GM12864 (cell line): ENCODE data around the gene CADM1.

ENCODE experiments used
- DNase-seq: peaks from one replicate; pipeline ENCODE4 v3.0.0-alpha.2; 2011; ENCODE audit warnings: low read depth
- H3K4me3 ChIP-seq: 2 replicates; pipeline ENCODE4 v1.5.1; 2011; ENCODE audit warnings: mild to moderate bottlenecking, low read depth, low read length, control low read depth
- TF ChIP-seq, protein P1 (sequence below): IDR thresholded peaks from 2 replicates; pipeline ENCODE4 v1.5.1; 2011; ENCODE audit warnings: low read depth, mild to moderate bottlenecking, moderate library complexity, low read length, control low read depth, inconsistent platforms; ENCODE audit errors: missing control alignments

Gene CADM1

GRCh38 chr11:115297330-115297729, 206.9 kb downstream of the CADM1 start:
- TF ChIP-seq, protein P1, sequence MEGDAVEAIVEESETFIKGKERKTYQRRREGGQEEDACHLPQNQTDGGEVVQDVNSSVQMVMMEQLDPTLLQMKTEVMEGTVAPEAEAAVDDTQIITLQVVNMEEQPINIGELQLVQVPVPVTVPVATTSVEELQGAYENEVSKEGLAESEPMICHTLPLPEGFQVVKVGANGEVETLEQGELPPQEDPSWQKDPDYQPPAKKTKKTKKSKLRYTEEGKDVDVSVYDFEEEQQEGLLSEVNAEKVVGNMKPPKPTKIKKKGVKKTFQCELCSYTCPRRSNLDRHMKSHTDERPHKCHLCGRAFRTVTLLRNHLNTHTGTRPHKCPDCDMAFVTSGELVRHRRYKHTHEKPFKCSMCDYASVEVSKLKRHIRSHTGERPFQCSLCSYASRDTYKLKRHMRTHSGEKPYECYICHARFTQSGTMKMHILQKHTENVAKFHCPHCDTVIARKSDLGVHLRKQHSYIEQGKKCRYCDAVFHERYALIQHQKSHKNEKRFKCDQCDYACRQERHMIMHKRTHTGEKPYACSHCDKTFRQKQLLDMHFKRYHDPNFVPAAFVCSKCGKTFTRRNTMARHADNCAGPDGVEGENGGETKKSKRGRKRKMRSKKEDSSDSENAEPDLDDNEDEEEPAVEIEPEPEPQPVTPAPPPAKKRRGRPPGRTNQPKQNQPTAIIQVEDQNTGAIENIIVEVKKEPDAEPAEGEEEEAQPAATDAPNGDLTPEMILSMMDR: no peak
- no peak for DNase-seq
- H3K4me3 ChIP-seq: no peak overlapping the region

DNA sequence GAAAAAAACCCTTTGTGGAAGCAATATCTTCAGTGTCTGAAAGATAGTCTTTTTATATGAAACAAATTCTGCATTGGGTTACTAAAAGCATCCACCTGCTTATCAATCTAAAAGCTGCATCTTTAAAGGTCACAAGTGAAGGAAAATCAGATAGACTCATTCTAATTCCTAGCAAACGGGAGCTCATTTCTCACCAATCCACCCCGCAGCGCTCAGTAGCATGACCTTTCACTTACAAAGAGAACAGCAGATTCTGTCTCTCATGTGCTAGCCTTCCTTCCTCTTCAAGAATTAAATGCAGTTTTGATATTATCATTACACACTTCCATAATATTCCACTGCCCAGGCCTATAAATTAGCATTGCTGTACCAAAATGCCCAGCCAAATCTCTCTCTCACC, 212.9 kb downstream of the CADM1 start:
- no peak for DNase-seq
- H3K4me3 ChIP-seq: no peak overlapping the region
- TF ChIP-seq, protein P1: no peak

GRCh38 chr11:115290893-115291292, 213.3 kb downstream of the CADM1 start:
- DNase-seq: no peak
- TF ChIP-seq, protein P1: no peak

DNA sequence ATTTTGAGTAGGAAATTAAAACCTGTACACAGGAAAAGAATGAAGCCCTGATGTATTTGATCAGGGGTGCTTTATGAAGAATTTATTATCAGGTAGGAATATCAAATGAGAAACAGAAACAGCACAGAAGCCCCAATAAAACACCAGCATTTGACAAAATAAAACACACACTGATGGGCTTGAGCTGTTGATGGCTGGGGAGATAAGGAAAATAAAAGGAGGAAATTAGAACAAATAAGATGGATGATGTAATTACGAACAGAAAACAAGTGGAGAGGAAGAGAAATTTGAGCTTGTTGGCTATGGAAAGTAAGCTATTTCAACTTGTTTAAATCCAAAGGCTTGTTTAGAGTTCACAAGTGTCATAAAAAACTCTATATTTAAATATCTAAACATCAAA, 213.7 kb downstream of the CADM1 start:
- DNase-seq: no peak
- H3K4me3 ChIP-seq: no peak overlapping the region

More at GRCh38 chr11:115290893-115291292, 213.3 kb downstream of the CADM1 start:
- no peak overlapping the region for H3K4me3 ChIP-seq

GRCh38 chr11:115287266-115287665, 216.9 kb downstream of the CADM1 start:
- H3K4me3 ChIP-seq: no peak overlapping the region
- no peak for DNase-seq
- TF ChIP-seq, protein P1: no peak

More for the DNA sequence above, 213.7 kb downstream of the CADM1 start:
- TF ChIP-seq, protein P1: no peak

GRCh38 chr11:115286614-115287013, 217.6 kb downstream of the CADM1 start:
- TF ChIP-seq, protein P1: no peak
- no peak overlapping the region for H3K4me3 ChIP-seq
- DNase-seq: no peak

DNA sequence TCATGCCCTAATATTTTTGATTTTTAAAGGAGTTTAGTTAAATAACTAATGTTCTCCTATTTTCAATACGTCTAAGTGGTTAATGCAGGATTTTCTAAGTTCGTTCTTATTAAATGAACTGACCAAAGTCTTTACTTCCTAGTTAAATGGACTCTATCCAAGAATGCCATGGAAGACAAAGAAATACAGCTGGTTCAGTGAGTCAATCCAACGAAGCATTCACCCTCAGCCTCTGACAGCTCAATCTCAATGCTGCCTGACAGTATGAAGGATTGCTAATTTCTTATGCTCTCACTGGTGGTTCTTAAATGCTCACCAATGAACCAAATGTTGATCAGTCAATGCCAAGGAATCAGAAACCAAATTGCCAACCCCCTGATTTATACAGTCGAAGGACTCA, 219.4 kb downstream of the CADM1 start:
- no peak for DNase-seq
- TF ChIP-seq, protein P1: no peak
- H3K4me3 ChIP-seq: no peak overlapping the region
